HEK293T (cell line): Measurements from ENCODE around the gene FGF21.

Experiments used
- CTCF ChIA-PET: fragments of 350-600 bp; formaldehyde crosslinking; extraction: SDS; loops from one replicate; lab custom pipeline; 2021; ENCODE audit warnings: antibody characterized with exemption, inconsistent platforms; lab: Yijun Ruan, JAX
- POLR2A ChIA-PET: fragments of 350-600 bp; formaldehyde crosslinking; extraction: SDS; loops from one replicate; lab custom pipeline; 2020; ENCODE audit warnings: antibody characterized with exemption, inconsistent platforms; lab: Yijun Ruan, JAX
- DNase-seq: peaks from one replicate; pipeline ENCODE4 v3.0.0; 2012; ENCODE audit warnings: mixed read lengths; ENCODE audit errors: extremely low spot score
- ARNT ChIP-seq: fragments of 450-650 bp; IDR thresholded peaks from 2 replicates; pipeline ENCODE4 v1.6.1; 2017; ENCODE audit warnings: mild to moderate bottlenecking
- BHLHE40 ChIP-seq: fragments of 450-650 bp; IDR thresholded peaks from 2 replicates; pipeline ENCODE4 v1.6.1; 2016; ENCODE audit warnings: mild to moderate bottlenecking, moderate library complexity, borderline replicate concordance
- CTBP1 ChIP-seq: fragments of 450-650 bp; IDR thresholded peaks from 2 replicates; pipeline ENCODE4 v1.6.1; 2016; ENCODE audit warnings: borderline replicate concordance
- ELF4 ChIP-seq: fragments of 450-650 bp; IDR thresholded peaks from 2 replicates; pipeline ENCODE4 v1.6.1; 2017; ENCODE audit warnings: antibody characterized with exemption
- FOXA1 ChIP-seq: fragments of 450-650 bp; IDR thresholded peaks from 2 replicates; pipeline ENCODE4 v1.6.1; 2016; ENCODE audit warnings: mild to moderate bottlenecking
- FOXK2 ChIP-seq: fragments of 450-650 bp; IDR thresholded peaks from 2 replicates; pipeline ENCODE4 v1.6.1; 2016; ENCODE audit warnings: mild to moderate bottlenecking
- FOXM1 ChIP-seq: fragments of 450-650 bp; IDR thresholded peaks from 2 replicates; pipeline ENCODE4 v1.6.1; 2017; ENCODE audit warnings: mild to moderate bottlenecking, borderline replicate concordance
- HDGF ChIP-seq: fragments of 450-650 bp; IDR thresholded peaks from 2 replicates; pipeline ENCODE4 v1.6.1; 2017; ENCODE audit warnings: antibody characterized with exemption, borderline replicate concordance
- L3MBTL2 ChIP-seq: fragments of 450-650 bp; conservative IDR thresholded peaks from 2 replicates; pipeline ENCODE4 v1.6.1; 2016; ENCODE audit warnings: mild to moderate bottlenecking
- LEF1 ChIP-seq: fragments of 450-650 bp; IDR thresholded peaks from 2 replicates; pipeline ENCODE4 v1.6.1; 2017; ENCODE audit warnings: mild to moderate bottlenecking, borderline replicate concordance
- NFRKB ChIP-seq: fragments of 450-650 bp; IDR thresholded peaks from 2 replicates; pipeline ENCODE4 v1.6.1; 2016; ENCODE audit warnings: mild to moderate bottlenecking, moderate library complexity
- PKNOX1 ChIP-seq: fragments of 450-650 bp; IDR thresholded peaks from 2 replicates; pipeline ENCODE4 v1.6.1; 2016
- SP1 ChIP-seq: fragments of 450-650 bp; IDR thresholded peaks from 2 replicates; pipeline ENCODE4 v1.6.1; 2017
- SUZ12 ChIP-seq: fragments of 450-650 bp; IDR thresholded peaks from 2 replicates; pipeline ENCODE4 v1.6.1; 2016; ENCODE audit warnings: mild to moderate bottlenecking
- TARDBP ChIP-seq: fragments of 450-650 bp; IDR thresholded peaks from 2 replicates; pipeline ENCODE4 v1.6.1; 2016
- ZNF384 ChIP-seq: fragments of 450-650 bp; IDR thresholded peaks from 2 replicates; pipeline ENCODE4 v1.6.1; 2016

Gene FGF21

GRCh38 chr19:48750771-48751504 is 4.4 kb upstream of the FGF21 start:
- CTCF ChIA-PET = no interaction called here
- no peak for TF ChIP-seq L3MBTL2
- no peak for TF ChIP-seq FOXM1
- TF ChIP-seq ZNF384 = no peak
- no peak for TF ChIP-seq BHLHE40
- TF ChIP-seq SP1 = no peak
- DNase-seq = no peak
- POLR2A ChIA-PET = no interaction called here

- ChIA-PET CTCF (interaction anchor here (0.7 kb wide), 1 partner anchor 107 kb away, joined by 3 read pairs; no protein-coding TSS in a partner anchor), POLR2A (no interaction called here)
- DNase-seq = no peak
- TF ChIP-seq ARNT (no peak), FOXA1 (no peak), FOXM1 (no peak), LEF1 (no peak), TARDBP (no peak), L3MBTL2 (no peak), ELF4 (no peak), HDGF (no peak), ZNF384 (no peak), PKNOX1 (no peak), FOXK2 (no peak), SUZ12 (no peak), BHLHE40 (no peak), CTBP1 (no peak), SP1 (no peak), NFRKB (no peak)
Measured at GRCh38 chr19:48751845-48752495, 3.4 kb upstream of the FGF21 start.

GRCh38 chr19:48752496-48753365 is 2.6 kb upstream of the FGF21 start, which contains the start of gene FUT1:
Gene FUT1, minus strand, starts transcription at chr19:48752641. Its CDS starts 1,360 bp downstream, at chr19:48751281.
- POLR2A ChIA-PET = no interaction called here
- no peak for TF ChIP-seq FOXA1
- no peak for TF ChIP-seq HDGF
- no peak for TF ChIP-seq SUZ12
- no peak for TF ChIP-seq ELF4
- no peak for TF ChIP-seq TARDBP
- TF ChIP-seq FOXK2 = no peak
- no peak for TF ChIP-seq SP1
- no peak for TF ChIP-seq L3MBTL2
- no peak for TF ChIP-seq LEF1
- TF ChIP-seq ZNF384 = no peak
- no peak for TF ChIP-seq BHLHE40
- TF ChIP-seq FOXM1 = no peak
- no peak for TF ChIP-seq CTBP1

GRCh38 chr19:48755787-48756186 is 463 bp downstream of the FGF21 start:
- CTCF ChIA-PET = no interaction called here
- TF ChIP-seq ZNF384 (no peak), L3MBTL2 (no peak), NFRKB (no peak), LEF1 (no peak), ARNT (no peak), TARDBP (no peak), PKNOX1 (no peak), SUZ12 (no peak), SP1 (no peak), FOXM1 (no peak), CTBP1 (no peak), FOXK2 (no peak), FOXA1 (no peak), HDGF (no peak), ELF4 (no peak), BHLHE40 (no peak)
- POLR2A ChIA-PET = interaction anchor here (0.7 to 1.7 kb wide), 4 partner anchors 9 to 40 kb away, joined by 3 to 4 read pairs (median 4); partner anchors contain the start of gene IZUMO1
- DNase-seq = no peak

More at GRCh38 chr19:48752496-48753365, 2.6 kb upstream of the FGF21 start, which contains the start of gene FUT1:
- no peak for DNase-seq
- CTCF ChIA-PET = no interaction called here

- no peak for TF ChIP-seq SP1
- no peak for TF ChIP-seq NFRKB
- no peak for TF ChIP-seq HDGF
- no peak for TF ChIP-seq ZNF384
- TF ChIP-seq PKNOX1 = no peak
- CTCF ChIA-PET = no interaction called here
- no peak for DNase-seq
- POLR2A ChIA-PET = interaction anchor here (0.7 to 1.7 kb wide), 4 partner anchors 9 to 40 kb away, joined by 3 to 4 read pairs (median 4); partner anchors contain the start of gene IZUMO1
Measured at GRCh38 chr19:48756212-48756611, 888 bp downstream of the FGF21 start.
